GM21390 (cell line): ENCODE results near the gene PDIA6.
A peak's percentile ranks its signal among the peaks of the same experiment; 100 is the strongest.
"Not testable (repeated sequence)": the region's sequence is repeated elsewhere in the genome, so short reads cannot be mapped to it uniquely, and the experiment has no call there.

Experiments used
- ATAC-seq: cut with Tn5 transposase; IDR thresholded peaks from one replicate; pipeline ENCODE4 v1.9.1; 2021; ENCODE audit not compliant: unreplicated experiment

The PDIA6 gene

GRCh38 chr2:10811517-10811916, 1.1 kb downstream of the PDIA6 start:
- ATAC-seq: no peak

GRCh38 chr2:10810202-10811161, 2.1 kb downstream of the PDIA6 start:
- ATAC-seq: peak; percentile 38

GRCh38 chr2:10806543-10806942, 6.0 kb downstream of the PDIA6 start:
- no peak for ATAC-seq

- ATAC-seq: not testable (repeated sequence)
These were observed 6.6 kb downstream of the PDIA6 start for GRCh38 chr2:10805990-10806389.

- no peak for ATAC-seq
These were observed 9.9 kb downstream of the PDIA6 start for GRCh38 chr2:10802657-10803056.

- no peak for ATAC-seq
These were observed 12.4 kb downstream of the PDIA6 start for GRCh38 chr2:10800163-10800562.

- ATAC-seq: no peak
These were observed 13.8 kb downstream of the PDIA6 start for GRCh38 chr2:10798783-10799182.

GRCh38 chr2:10796703-10797102, 15.9 kb downstream of the PDIA6 start:
- ATAC-seq: no peak

- ATAC-seq: no peak
These were observed 17.0 kb downstream of the PDIA6 start for GRCh38 chr2:10795508-10796046.

GRCh38 chr2:10794876-10795275, 17.7 kb downstream of the PDIA6 start:
- no peak for ATAC-seq

- no peak for ATAC-seq
These were observed 18.8 kb downstream of the PDIA6 start for GRCh38 chr2:10793816-10794215.

- ATAC-seq: no peak
These were observed 19.8 kb downstream of the PDIA6 start for GRCh38 chr2:10792660-10793400.

- peak; percentile 46 for ATAC-seq
These were observed 20.5 kb downstream of the PDIA6 start for GRCh38 chr2:10792001-10792634.

GRCh38 chr2:10790228-10790973, 22.2 kb downstream of the PDIA6 start:
- peak; percentile 91 for ATAC-seq

- ATAC-seq: no peak
These were observed 23.7 kb downstream of the PDIA6 start for GRCh38 chr2:10788855-10789254.

GRCh38 chr2:10787176-10787968, 25.2 kb downstream of the PDIA6 start:
- ATAC-seq: no peak

- no peak for ATAC-seq
These were observed 26.2 kb downstream of the PDIA6 start for GRCh38 chr2:10786240-10786982.

- ATAC-seq: no peak
These were observed 27.3 kb downstream of the PDIA6 start for GRCh38 chr2:10785260-10785659.

GRCh38 chr2:10784719-10785118, 27.9 kb downstream of the PDIA6 start:
- ATAC-seq: no peak
